ENCODE data around the gene NAP1L4.
A peak's percentile ranks its signal among the peaks of the same experiment; 100 is the strongest.

The NAP1L4 gene

DNA sequence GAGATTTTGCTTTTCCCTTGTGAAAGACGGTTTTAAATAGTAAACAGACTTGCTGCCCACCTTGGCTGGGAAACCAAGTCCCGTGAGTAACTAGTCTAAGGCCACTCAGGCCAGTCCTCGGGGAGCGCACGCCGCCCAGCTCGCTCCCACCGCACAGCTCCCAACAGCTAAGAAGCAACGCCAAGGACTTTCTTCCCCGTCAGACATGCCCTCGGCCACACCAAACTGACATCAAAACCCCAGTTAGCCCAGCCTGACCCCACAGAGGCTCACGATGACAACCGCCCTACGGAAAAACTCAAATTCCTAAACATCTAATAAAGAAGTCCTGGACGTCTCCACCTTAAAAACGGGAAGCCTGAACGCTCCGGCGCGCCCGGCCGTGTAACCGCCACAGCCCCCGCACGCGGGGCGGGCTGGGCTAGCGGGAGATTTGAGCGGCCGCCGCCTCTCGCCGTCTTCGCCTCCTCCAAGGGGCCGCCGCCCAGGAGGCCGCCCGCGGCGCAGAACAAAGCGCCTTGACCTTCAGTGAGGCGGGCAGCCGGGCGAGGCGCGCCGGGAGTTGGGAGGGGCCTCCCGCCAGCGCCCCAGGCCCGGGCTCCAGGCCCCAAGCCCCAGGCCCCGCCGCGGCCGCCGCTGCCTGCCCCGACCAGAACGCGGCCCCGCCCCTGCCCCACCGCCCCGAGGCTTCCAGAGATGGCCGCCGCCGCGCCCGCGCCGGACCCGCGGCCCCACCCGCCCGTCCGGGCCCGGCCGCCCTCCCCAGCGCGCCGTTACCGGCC lies 486 bp downstream of the NAP1L4 start:
- no peak for DNase-seq

DNA sequence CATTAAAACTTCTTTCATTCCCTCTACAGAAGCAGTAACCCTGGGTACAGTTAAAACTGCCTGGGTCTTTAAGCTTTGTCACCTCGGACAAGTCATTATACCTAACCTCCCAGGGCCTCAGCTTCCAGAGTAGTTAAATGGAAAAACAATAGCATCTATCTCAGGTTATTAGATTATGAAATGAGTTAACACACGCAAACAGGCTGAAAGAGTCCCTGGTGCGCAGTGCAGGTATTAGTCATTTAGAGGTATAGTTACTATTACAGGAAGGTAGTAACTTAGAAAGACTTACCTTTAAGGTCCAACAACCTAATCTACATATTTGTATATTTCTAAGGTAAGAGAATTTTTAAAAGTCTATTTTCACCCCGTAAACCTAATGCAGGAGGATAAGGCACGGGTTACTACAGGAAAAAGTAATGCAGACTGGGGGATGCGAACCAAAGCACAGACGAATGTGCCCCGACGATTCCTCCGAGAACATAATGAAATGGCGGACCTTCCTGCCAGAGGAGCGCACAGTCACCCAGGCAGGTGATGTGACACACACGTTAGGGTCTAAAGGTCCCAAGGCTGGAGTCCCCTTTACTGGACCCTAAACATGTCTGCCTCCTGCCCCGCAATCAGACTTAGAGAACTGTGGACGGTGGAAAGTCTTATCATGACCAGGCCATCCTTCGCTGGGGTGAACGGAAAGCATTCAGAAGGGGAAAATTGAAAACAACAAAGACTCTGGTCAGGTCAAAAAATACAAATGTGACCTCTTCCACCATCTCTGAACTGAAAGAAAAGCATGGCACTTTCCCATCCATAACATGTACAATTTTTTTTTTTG lies 1.3 kb downstream of the NAP1L4 start:
- peak; percentile 50 for DNase-seq

DNA sequence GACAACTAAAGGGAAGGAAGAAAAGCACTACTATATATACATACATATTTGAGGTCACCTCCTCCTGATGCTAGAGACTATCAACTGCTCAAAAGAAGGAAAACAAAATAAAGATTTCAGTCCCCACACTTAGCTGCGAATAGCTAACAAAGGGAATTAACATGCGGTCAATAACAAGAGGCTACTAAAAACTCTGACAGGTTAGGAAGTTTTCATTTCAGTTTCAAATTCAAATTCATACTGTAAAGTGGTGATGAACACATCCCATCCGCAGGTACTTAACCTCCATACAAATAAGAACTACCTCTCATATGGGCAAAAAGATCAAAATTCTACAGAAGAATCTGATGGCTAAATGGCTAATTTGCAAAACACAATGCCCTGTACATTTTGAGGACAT lies 2.6 kb downstream of the NAP1L4 start:
- no peak for DNase-seq

GRCh38 chr11:2989006-2989405 lies 3.1 kb downstream of the NAP1L4 start:
- no peak for DNase-seq

DNA sequence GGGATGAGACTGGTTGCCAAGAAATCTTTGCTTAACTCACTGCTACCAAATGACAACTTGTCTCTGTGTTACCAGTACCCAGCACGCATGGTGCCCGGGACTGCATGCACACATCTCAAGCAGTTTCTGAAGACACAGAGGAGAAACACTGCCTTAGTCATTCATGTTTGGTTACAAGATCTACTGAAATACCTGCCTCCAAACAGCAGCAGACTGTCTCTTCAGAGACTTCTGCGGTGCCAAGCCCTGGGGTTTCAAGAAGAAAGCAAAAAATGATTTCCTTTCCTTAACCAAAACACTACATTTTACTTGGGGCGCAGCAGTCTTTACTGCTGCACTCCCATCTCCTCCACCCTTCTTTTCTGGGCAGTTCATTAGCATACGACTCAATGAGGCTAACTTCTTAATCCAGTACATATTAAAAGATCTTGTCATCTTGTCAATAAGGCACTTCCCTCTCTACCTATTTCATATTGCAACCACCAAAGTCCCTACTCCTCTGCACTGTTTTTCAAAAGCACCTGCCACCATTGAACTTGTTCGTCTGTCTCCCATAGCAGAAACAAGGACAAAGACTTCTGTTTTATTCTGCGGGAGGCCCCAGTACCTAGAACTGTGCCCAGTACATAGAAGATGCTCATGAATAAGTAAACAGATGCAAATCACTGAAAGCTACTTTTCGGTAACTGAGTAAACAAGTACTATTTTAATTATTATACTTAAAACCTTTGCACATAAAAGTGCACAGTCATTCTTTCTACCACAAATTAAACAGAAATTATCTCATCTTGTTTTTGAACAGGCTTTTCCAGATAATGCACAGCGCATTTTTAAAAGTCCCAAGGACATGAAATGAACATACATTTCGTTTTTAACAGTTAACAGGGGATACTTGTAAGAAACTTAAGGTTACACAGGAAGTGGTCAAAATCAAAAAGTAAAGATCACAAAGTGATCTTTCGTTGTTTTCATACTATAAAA lies 4.0 kb downstream of the NAP1L4 start:
- DNase-seq, result no peak

GRCh38 chr11:2983908-2984307 lies 8.2 kb downstream of the NAP1L4 start:
- no peak for DNase-seq

DNA sequence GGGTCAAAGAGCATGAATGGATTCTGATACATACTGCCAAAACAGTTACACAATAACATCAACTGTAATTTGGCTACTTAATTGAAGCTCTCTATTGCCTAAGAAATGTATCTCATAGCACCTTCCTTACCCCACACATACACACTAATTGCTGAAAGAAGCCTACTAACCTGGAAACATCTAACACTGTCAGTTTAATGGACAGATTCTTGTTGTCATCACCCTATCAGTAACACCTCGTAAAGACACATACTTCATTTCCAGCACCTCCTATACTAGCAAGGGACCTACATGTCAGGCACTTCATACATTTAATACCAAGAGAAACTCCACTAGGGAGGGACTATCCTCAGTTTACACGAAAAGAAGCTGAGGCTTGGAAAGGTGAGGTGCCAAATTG lies 9.9 kb downstream of the NAP1L4 start:
- DNase-seq, result no peak

DNA sequence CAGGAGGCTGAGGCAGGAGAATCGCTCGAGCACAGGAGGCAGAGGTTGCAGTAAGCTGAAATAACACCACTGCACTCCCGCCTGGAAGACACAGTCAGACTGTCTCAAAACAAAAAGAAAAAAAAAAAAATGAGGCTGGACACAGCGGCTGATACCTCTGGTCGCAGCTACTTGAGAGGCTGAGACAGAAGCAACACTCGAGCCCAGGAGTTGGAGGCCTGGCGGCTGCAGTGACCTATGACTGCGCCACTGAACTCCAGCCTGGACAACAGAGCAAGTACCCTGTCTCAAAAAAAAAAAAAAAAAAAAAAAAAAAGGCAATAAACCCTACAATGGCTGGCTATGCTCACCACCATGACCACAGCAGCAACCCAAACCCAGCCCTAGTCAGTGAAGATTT lies 11.0 kb downstream of the NAP1L4 start:
- no peak for DNase-seq

- no peak for DNase-seq
Observed at GRCh38 chr11:2980168-2980840, 11.8 kb downstream of the NAP1L4 start.

DNA sequence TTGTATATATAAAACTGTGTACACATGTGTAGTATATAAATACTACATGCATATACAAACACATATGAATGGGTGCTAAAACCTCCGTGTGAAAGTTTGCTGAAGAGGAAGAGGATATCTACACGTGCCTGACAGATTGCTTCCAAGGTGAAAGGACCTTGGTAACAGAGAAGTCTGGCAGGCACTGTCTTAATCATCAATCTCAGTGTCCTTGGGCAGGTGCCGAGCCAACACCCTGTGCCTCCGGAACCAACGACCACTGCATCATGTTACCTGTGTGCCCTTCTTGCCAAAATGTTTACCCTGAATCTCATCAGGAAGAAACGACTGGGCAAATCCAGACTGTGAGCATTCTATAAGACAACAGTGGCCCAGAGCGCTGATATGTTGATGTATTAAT lies 15.0 kb downstream of the NAP1L4 start:
- no peak for DNase-seq

DNA sequence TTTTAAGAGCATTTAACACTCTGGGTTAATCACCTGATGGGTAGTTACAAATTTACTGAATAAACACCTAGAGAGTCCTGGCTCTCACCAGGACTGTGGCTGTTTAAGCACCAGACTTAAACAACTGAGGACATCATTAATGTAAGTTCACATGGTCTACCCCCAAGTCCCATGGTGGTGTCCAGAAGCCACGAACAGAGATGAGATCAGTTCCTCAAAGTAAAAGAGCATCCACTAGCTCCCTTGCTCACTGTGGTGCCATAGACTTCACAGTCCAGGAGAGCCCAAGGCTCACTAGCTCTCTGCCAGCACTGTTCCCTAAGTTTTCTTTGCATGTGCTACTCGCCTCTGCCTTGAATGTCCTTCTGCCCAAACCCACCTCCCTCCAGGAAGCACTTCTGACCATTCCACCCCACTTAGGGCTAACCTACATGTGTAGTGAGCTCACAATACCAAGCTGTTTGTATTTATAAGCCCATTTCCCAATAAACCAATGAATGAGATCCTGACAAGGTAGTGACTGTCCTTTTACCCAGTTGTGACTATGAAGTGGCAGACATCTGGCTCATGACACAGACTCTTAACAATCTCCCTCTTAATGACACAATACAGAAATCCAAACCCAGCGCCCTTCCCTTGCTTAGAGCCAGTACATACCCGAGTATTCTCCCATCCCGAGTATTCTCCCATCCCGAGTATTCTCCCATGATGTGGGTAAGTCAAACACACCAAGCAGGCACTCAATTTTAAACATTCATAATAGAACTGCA lies 15.7 kb downstream of the NAP1L4 start:
- no peak for DNase-seq

DNA sequence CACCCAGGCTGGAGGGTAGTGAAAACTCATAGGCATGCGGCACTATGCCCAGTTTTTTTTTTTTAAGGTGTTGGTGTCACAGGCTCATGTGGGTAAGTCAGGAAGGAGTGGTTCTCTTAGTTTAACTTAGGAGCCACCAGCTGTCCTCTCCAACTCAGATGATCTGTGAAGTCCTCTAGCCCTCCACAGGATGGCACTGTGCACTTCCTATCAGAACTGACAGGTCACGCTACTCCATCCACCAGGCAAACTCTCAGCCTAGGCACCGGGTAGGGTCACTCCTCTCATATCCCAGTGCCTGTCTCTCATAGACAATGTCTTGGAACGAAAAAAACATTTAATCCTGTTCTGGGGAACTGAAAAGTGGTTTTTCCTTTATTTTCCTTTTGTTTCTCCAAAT lies 16.5 kb downstream of the NAP1L4 start:
- DNase-seq, result no peak

- no peak for DNase-seq
Observed at GRCh38 chr11:2974272-2974671, 17.9 kb downstream of the NAP1L4 start.

GRCh38 chr11:2968341-2968900 lies 23.7 kb downstream of the NAP1L4 start:
- DNase-seq, result no peak

DNA sequence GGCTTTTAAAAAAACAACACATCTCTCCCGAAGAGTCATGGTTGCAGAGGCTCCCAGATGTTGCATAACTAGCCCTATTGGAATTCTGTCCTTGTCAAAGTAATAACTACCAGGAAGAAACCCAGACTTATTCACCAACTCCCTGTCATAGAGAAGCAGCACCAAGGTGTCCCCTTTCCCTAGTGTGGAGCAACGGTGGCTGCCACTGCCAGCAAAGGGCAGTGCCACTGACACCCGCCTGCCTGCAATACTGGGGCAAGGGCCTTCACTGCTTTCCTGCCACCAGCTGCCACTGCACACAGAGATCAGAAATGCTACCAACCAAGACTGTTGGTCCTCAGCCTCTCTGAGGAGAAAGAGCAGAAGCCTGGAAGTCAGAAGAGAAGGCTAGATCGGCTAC lies 27.3 kb downstream of the NAP1L4 start:
- no peak for DNase-seq

DNA sequence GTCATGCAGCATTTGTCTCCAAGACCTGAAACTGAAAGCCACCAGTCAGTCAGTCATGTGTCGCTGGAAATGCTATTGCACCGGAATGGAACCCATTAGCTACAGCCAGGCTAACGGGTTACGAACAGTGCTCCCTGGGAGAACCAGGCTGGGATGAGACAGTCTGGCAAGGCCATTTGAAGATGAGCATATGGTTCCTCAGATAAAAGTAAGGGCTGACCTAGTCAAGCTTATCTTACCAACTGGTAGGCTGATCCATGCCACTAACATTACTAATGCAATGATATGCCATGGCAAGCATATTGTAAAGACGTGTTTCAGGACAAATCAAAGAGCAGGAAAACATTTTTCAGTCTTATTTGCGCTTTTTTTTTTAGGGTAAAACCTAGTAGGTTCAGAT lies 28.4 kb downstream of the NAP1L4 start:
- DNase-seq, result no peak

DNA sequence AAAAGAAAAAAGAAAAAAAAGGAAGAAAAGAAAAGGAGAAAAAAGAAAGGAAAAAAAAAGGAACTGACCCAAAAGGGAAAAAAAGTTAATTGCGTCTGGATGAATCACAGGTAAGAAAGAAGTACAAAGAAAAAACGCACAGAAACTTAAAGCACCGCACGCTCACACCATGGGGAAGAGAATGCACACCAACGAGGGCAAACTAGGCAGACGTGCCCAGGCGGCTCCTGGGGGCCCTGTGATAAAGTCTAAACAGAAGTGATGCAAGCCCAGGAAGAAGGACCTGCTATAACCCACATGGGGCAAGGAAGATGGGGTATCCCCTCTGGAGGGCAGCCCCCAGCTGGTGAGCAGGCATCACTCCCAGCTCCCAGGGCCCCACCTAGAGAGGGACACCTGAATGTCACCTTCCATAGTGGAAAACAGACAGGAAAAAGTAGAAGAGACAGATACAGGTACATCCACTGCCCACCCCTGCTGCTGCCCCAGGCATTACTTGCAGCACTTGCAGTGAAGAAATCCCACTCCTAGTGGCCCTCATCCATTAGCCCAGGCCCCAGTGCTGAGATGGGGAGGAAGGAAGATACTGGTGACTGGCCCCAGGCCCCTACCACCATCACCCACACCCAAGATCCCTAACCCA lies 28.9 kb downstream of the NAP1L4 start:
- no peak for DNase-seq

DNA sequence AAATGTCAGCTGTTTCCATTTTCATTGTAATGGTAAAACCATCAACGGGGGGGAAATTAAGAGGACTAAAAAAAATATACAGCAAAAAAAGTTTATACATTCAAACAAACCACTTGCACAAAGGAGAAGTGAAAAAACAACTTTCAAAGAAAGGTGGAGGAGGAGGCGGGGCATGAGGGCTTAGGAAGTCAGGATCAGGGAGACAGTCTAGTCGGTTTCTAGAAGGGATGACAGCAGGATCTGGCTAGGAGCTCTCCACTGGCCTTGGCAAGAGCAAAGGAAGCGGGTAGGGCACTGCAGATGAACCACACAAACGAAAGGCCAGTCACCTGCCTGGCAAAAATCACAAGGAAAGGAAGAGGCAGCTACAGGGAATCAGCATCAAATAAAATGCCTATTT lies 31.0 kb downstream of the NAP1L4 start:
- no peak for DNase-seq

DNA sequence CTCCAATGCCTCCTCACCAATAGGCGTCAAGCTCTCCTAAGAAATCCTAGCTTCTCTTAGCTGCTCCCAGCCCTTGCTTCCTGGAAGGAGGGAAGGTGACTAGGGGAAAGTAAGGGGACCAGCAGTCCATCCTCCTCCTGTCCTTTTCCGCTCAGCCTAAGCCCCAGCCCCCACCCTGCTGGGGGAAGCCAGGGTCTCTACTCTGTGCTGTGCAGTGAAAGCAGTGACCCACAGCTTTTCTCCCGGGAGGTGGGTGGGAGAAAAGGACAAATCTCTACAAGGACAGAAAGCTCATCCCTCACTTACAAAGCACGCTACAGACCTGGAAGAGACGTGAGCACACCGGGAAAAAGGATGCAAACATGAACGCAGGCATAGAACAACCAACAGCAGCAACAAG lies 32.0 kb downstream of the NAP1L4 start:
- DNase-seq, result no peak

- DNase-seq, result no peak
Observed at GRCh38 chr11:2958251-2958650, 33.9 kb downstream of the NAP1L4 start.

- no peak for DNase-seq
Observed at GRCh38 chr11:2955906-2956476, 36.1 kb downstream of the NAP1L4 start.

All from 8988T (cell line).